H1 (cell line): ENCODE measurements around the gene XIRP1.

Source experiments
- CTCF ChIP-seq, 3 experiments: IDR thresholded peaks; 1 replicate in 2 of 3; 2 replicates in 1 of 3; pipeline versions ENCODE4 v1.5.1 to v1.6.1; 2011; ENCODE audit warnings: low read length in 3 of 3, mild to moderate bottlenecking in 3 of 3, inconsistent platforms in 2 of 3, low read depth in 1 of 3, moderate library complexity in 1 of 3; ENCODE audit not compliant: insufficient read depth in 1 of 3; ENCODE audit errors: control extremely low read depth in 1 of 3
- JUND ChIP-seq: IDR thresholded peaks from 2 replicates; pipeline ENCODE4 v1.6.1; 2011; ENCODE audit warnings: mild to moderate bottlenecking, improper control_type of control experiment, low read length
- KDM1A ChIP-seq: fragments of 200-600, 300-600 bp; sonication (generic); IDR thresholded peaks from 2 replicates; pipeline ENCODE4 v1.7.1; 2016; ENCODE audit warnings: mild to moderate bottlenecking, low read length, borderline replicate concordance

GRCh38 chr3:39232859-39233258 lies 40.5 kb upstream of the XIRP1 start:
- TF ChIP-seq JUND (no peak), CTCF (IDR thresholded peaks at IDR 0.05; ENCODE audit: control extremely low read depth in 1 of 3, insufficient read depth in 1 of 3, low read depth in 1 of 3, low read length in 3 of 3) (no peak), KDM1A (no peak)
